ENCODE results near the gene CCDC191. TPM values are rescaled to one million over a fixed set of nuclear protein-coding genes. Genes with fewer than 3 reads are reported as not detected.

Gene CCDC191
- total and polyA plus RNA-seq, 9 of the 15 experiments (the other 6 are each of a cell fraction or from before 2014, with no cell fraction given) = 0.10 to 0.55 (median 0.22) TPM

DNA sequence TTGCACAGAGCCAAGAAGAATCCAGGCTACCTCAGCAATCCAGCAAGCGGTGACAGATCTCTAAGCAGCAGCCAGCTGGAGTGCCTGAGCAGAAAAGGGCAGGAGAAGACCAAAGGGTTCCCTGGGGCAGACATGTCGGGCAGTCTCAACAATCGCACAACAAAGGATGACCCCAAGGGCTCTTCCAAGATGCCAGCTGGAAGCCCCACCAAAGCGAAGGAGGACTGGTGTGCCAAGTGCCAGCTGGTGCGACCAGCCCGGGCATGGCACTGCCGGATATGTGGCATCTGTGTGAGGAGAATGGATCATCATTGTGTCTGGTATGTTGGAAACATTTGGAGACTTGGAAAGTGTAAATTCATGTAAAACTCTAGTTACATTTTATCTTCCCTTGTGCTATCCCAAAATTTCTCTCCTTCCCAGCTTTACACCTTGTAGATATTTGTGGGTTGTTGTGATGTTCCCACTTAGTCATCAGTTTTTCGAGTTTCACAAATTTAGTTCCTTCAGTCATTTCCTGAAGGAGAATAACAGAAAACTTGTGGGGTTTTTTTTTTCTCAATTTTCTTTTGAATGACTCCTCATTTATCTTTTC is 102.1 kb downstream of the CCDC191 start:
- no peak for FAIRE-seq
- BruUV-seq (replicated peaks) = no TSS peak
- no peaks in the 10 kb centered on the region for H3K9me3 ChIP-seq (replicated peaks; ENCODE audit: control insufficient read depth, insufficient read depth, low read depth, low read length)
- intact Hi-C loops (cut with micrococcal nuclease) (no loop called here), in situ Hi-C loops (cut with MboI) (no loop called here)
- H3K36me3 ChIP-seq (ENCODE audit: control insufficient read depth, insufficient read depth, low read length) = no peaks in the 10 kb centered on the region
- no peak overlapping the region for H3K9ac ChIP-seq (ENCODE audit: insufficient read depth in 1 of 2, low read depth in 2 of 2, low read length in 2 of 2)
- no peaks in the 10 kb centered on the region; a peak in 1 of 5 replicates for H3K4me1 ChIP-seq (replicated peaks in 1 of 2; ENCODE audit: control insufficient read depth in 2 of 2, insufficient read depth in 2 of 2, low read length in 2 of 2)
- no peaks in the 10 kb centered on the region for H3K9me1 ChIP-seq (ENCODE audit: control insufficient read depth, insufficient read depth, low read length)
- 3% methylated on average over 7 of the region's 8 CpGs for WGBS (ENCODE audit: insufficient coverage, low coverage, missing lambda C conversion rate)
- ChIA-PET CTCF (ENCODE audit: low intra/inter-chr PET ratio) (no interaction called here), POLR2A (interaction anchor here (2.3 kb wide), 1 partner anchor 12 kb away, joined by 6 read pairs; no protein-coding TSS in a partner anchor)
- no peak for DNase-seq (ENCODE audit: extremely low read depth in 1 of 4, low spot score in 3 of 4)
- no peaks in the 10 kb centered on the region for H3K79me2 ChIP-seq (ENCODE audit: control insufficient read depth, insufficient read depth, low read length)
- peaks cover 0 to 13% of the 10 kb centered on the region in 2 experiments; a peak in 3 of 5 replicates for H3K27me3 ChIP-seq (ENCODE audit: control insufficient read depth in 2 of 2, insufficient read depth in 2 of 2, low read length in 2 of 2)
- TF ChIP-seq POLR2AphosphoS2 (IDR thresholded peaks at IDR 0.05; ENCODE audit: low read length) (no peak), ZNF77 (CRISPR knock-in tag; IDR thresholded peaks at IDR 0.05) (no peak), TCF7 (IDR thresholded peaks at IDR 0.05; ENCODE audit: borderline replicate concordance) (no peak), POLR2H (tag; IDR thresholded peaks at IDR 0.05; ENCODE audit: low read depth) (no peak), U2AF2 (optimal IDR thresholded peaks at IDR 0.05; ENCODE audit: low read depth, low read length) (no peak), CBX5 (IDR thresholded peaks at IDR 0.05; ENCODE audit: borderline replicate concordance, low read depth) (no peak), ARID2 (IDR thresholded peaks at IDR 0.05) (no peak)
- TF ChIP-seq, protein P1, sequence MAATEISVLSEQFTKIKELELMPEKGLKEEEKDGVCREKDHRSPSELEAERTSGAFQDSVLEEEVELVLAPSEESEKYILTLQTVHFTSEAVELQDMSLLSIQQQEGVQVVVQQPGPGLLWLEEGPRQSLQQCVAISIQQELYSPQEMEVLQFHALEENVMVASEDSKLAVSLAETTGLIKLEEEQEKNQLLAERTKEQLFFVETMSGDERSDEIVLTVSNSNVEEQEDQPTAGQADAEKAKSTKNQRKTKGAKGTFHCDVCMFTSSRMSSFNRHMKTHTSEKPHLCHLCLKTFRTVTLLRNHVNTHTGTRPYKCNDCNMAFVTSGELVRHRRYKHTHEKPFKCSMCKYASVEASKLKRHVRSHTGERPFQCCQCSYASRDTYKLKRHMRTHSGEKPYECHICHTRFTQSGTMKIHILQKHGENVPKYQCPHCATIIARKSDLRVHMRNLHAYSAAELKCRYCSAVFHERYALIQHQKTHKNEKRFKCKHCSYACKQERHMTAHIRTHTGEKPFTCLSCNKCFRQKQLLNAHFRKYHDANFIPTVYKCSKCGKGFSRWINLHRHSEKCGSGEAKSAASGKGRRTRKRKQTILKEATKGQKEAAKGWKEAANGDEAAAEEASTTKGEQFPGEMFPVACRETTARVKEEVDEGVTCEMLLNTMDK (IDR thresholded peaks at IDR 0.05; ENCODE audit: borderline replicate concordance, insufficient read depth, low read depth, low read length, poor library complexity, severe bottlenecking) = no peak
- no peak for ATAC-seq
- no peak overlapping the region for H3K27ac ChIP-seq (ENCODE audit: extremely low read depth, low read depth, low read length)
- no peak overlapping the region for H3K4me2 ChIP-seq (ENCODE audit: insufficient read depth, low read length)
- no peaks in the 10 kb centered on the region for H4K20me1 ChIP-seq (replicated peaks; ENCODE audit: control insufficient read depth, insufficient read depth, low read length)
- H2AFZ ChIP-seq (ENCODE audit: low read depth, low read length) = no peak overlapping the region
- no peak overlapping the region for H3K4me3 ChIP-seq

All from K562 (cell line).